ENCODE results near the gene RYR1.

DNA sequence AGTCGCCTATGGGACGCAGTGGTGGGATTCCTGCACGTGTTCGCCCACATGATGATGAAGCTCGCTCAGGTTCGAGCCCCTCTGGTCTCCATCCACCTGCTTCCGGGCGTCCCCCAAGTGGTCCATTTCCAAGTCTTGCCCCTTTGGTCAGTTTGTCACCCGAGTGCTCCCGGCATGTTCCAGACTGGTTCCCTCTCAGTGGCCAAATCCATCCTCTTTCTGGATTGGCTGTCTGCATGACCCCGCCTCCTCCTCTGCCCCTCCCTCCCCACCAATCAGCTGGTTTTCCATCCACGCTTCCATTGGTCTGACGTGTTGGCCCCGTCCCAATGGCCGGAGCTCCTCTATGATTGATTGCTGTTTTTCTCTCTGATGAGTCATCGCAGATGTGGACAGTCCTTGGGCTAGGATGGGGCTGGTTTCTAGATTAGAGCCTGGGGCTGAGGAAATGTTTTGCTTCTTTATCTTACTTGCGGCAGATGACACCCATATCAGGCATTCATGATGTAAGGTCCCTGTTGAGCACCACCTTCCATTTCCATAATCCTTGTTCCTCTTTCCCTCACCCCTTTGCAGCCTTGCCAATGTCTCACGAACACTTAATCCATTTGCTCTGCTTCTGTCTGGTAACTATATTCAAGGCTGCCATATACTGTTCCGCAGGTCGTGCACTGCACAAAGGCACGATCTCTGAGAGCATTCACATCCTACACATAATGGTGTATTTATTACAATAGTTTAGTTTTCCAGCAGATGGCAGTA lies 110.5 kb downstream of the RYR1 start:
- TF ChIP-seq JUND (IDR thresholded peaks at IDR 0.05; ENCODE audit: low read length) = peak; percentile 58; the same call in 1 of the 2 replicates
- TF ChIP-seq SUZ12 (IDR thresholded peaks at IDR 0.05; ENCODE audit: low read length) = no peak
- no peak for TF ChIP-seq ASH2L (IDR thresholded peaks at IDR 0.05; ENCODE audit: low read length)
- peak; percentile 90 for TF ChIP-seq KDM1A (IDR thresholded peaks at IDR 0.05; ENCODE audit: borderline replicate concordance, low read length)
- TF ChIP-seq CHD1 (IDR thresholded peaks at IDR 0.05; ENCODE audit: low read depth, low read length) = no peak
- no peak for TF ChIP-seq RXRA (IDR thresholded peaks at IDR 0.05; ENCODE audit: insufficient read depth, low read depth, low read length)
- no peak for TF ChIP-seq EP300 (IDR thresholded peaks at IDR 0.05; ENCODE audit: borderline replicate concordance in 1 of 2, low read depth in 2 of 2, low read length in 2 of 2)
- no peak for TF ChIP-seq POLR2AphosphoS5 (IDR thresholded peaks at IDR 0.05; ENCODE audit: low read depth, low read length)
- TF ChIP-seq, protein P1, sequence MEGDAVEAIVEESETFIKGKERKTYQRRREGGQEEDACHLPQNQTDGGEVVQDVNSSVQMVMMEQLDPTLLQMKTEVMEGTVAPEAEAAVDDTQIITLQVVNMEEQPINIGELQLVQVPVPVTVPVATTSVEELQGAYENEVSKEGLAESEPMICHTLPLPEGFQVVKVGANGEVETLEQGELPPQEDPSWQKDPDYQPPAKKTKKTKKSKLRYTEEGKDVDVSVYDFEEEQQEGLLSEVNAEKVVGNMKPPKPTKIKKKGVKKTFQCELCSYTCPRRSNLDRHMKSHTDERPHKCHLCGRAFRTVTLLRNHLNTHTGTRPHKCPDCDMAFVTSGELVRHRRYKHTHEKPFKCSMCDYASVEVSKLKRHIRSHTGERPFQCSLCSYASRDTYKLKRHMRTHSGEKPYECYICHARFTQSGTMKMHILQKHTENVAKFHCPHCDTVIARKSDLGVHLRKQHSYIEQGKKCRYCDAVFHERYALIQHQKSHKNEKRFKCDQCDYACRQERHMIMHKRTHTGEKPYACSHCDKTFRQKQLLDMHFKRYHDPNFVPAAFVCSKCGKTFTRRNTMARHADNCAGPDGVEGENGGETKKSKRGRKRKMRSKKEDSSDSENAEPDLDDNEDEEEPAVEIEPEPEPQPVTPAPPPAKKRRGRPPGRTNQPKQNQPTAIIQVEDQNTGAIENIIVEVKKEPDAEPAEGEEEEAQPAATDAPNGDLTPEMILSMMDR (IDR thresholded peaks at IDR 0.05; ENCODE audit: control extremely low read depth in 1 of 3, insufficient read depth in 1 of 3, low read depth in 1 of 3, low read length in 3 of 3) = peak in 1 of 3 experiments; percentile 53; a peak in 1 of 4 replicates
- no peak for TF ChIP-seq ZNF274 (IDR thresholded peaks at IDR 0.05; ENCODE audit: borderline replicate concordance, extremely low read depth, low read length)
- no peak for TF ChIP-seq TAF1 (IDR thresholded peaks at IDR 0.05; ENCODE audit: low read depth, low read length)
